Central memory CD8-positive, alpha-beta T cell (primary cell): Measurements from ENCODE around the gene TTC23.

Source experiments
- ATAC-seq: fragments of 150-1000 bp; cut with Tn5 transposase; replicated peaks from 2 replicates; pipeline ENCODE4 v1.10.0; 2022; ENCODE audit warnings: mild to moderate bottlenecking, moderate FRiP score, moderate number of reproducible peaks; ENCODE audit not compliant: poor library complexity, severe bottlenecking; ENCODE audit errors: extremely low read depth
- DNase-seq, 2 donors: peaks; one replicate each; pipeline ENCODE4 v3.0.0; 2021; ENCODE audit warnings: low spot score in 2 of 2
- H3K27ac Mint-ChIP-seq: one replicate; pipeline ENCODE4 v1.8.0; 2022; ENCODE audit warnings: low read depth, mild to moderate bottlenecking, moderate library complexity, mixed read lengths
- H3K27me3 Mint-ChIP-seq: one replicate; pipeline ENCODE4 v1.8.0; 2022; ENCODE audit warnings: mixed read lengths
- H3K36me3 Mint-ChIP-seq: one replicate; pipeline ENCODE4 v1.8.0; 2022; ENCODE audit warnings: mild to moderate bottlenecking, moderate library complexity, mixed read lengths; ENCODE audit not compliant: insufficient read depth
- H3K4me1 Mint-ChIP-seq: one replicate; pipeline ENCODE4 v1.8.0; 2022; ENCODE audit warnings: mixed read lengths
- H3K4me3 Mint-ChIP-seq: one replicate; pipeline ENCODE4 v1.8.0; 2022; ENCODE audit warnings: mild to moderate bottlenecking, moderate library complexity, mixed read lengths
- H3K9me3 Mint-ChIP-seq: one replicate; pipeline ENCODE4 v1.8.0; 2022; ENCODE audit warnings: mixed read lengths

The TTC23 gene

GRCh38 chr15:99134317-99134821 lies 115.0 kb downstream of the TTC23 start:
- H3K27ac Mint-ChIP-seq: no peak overlapping the region
- no peak overlapping the region for H3K4me3 Mint-ChIP-seq
- DNase-seq (no peak), ATAC-seq (no peak)
- H3K36me3 Mint-ChIP-seq: peaks cover 8% of the 10 kb centered on the region
- peaks cover 11% of the 10 kb centered on the region for H3K4me1 Mint-ChIP-seq
- H3K27me3 Mint-ChIP-seq: no peaks in the 10 kb centered on the region
- H3K9me3 Mint-ChIP-seq: no peaks in the 10 kb centered on the region

DNA sequence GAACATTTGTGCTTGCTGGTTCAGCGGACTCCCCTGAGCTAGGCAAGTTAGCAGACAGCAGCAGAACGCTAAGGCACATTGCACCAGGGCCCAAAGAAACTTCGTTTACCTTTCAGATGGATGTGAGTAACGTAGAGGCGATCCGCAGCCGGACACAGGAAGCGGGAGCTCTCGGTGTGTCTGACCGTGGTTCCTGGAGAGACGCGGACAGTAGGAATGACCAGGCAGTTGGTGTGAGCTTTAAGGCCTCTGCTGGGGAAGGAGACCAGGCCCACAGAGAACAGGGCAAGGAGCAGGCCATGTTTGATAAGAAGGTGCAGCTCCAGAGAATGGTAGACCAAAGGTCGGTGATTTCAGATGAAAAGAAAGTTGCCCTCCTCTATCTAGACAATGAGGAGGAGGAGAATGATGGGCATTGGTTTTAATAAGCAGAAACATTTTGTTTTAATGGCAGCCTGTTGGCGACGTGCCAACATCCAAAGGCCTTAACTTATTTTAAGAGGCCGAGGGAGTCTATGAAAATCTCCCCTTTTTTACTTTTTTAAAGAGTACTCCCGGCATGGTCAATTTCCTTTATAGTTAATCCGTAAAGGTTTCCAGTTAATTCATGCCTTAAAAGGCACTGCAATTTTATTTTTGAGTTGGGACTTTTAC lies 116.6 kb downstream of the TTC23 start:
- no peak for DNase-seq
- Mint-ChIP-seq H3K27ac (no peak overlapping the region), H3K4me3 (no peak overlapping the region), H3K9me3 (no peaks in the 10 kb centered on the region), H3K27me3 (no peaks in the 10 kb centered on the region), H3K4me1 (peaks cover 11% of the 10 kb centered on the region), H3K36me3 (peaks cover 8% of the 10 kb centered on the region)
- no peak for ATAC-seq

- H3K4me1 Mint-ChIP-seq: peaks cover 11% of the 10 kb centered on the region
- ATAC-seq: no peak
- no peaks in the 10 kb centered on the region for H3K27me3 Mint-ChIP-seq
- H3K27ac Mint-ChIP-seq: no peak overlapping the region
- no peak overlapping the region for H3K4me3 Mint-ChIP-seq
- H3K9me3 Mint-ChIP-seq: no peaks in the 10 kb centered on the region
- peaks cover 8% of the 10 kb centered on the region for H3K36me3 Mint-ChIP-seq
- no peak for DNase-seq
These were observed 117.3 kb downstream of the TTC23 start for GRCh38 chr15:99132122-99132521.

- no peaks in the 10 kb centered on the region for H3K9me3 Mint-ChIP-seq
- H3K4me3 Mint-ChIP-seq: no peak overlapping the region
- DNase-seq (no peak), ATAC-seq (no peak)
- peaks cover 5% of the 10 kb centered on the region for H3K36me3 Mint-ChIP-seq
- H3K27ac Mint-ChIP-seq: no peak overlapping the region
- no peaks in the 10 kb centered on the region for H3K27me3 Mint-ChIP-seq
- peaks cover 11% of the 10 kb centered on the region for H3K4me1 Mint-ChIP-seq
These were observed 117.8 kb downstream of the TTC23 start for GRCh38 chr15:99131441-99132023.

DNA sequence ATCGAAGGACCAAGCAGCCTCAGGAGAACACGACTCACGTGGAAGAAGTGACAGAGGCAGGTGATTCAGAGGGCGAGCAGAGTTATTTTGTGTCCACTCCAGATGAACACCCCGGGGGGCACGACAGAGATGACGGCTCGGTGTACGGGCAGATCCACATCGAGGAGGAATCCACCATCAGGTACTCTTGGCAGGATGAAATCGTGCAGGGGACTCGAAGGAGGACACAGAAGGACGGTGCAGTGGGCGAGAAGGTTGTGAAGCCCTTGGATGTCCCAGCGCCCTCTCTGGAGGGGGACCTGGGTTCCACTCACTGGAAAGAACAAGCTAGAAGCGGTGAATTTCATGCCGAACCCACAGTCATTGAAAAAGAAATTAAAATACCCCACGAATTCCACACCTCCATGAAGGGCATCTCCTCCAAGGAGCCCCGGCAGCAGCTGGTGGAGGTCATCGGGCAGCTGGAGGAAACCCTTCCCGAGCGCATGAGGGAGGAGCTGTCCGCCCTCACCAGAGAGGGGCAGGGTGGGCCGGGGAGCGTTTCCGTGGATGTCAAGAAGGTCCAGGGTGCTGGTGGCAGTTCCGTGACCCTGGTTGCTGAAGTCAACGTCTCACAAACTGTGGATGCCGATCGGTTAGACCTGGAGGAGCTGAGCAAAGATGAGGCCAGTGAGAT lies 118.5 kb downstream of the TTC23 start:
- H3K27ac Mint-ChIP-seq: no peak overlapping the region
- no peak for DNase-seq
- no peak overlapping the region for H3K4me3 Mint-ChIP-seq
- no peak for ATAC-seq
- peaks cover 5% of the 10 kb centered on the region for H3K36me3 Mint-ChIP-seq
- no peaks in the 10 kb centered on the region for H3K9me3 Mint-ChIP-seq
- H3K27me3 Mint-ChIP-seq: no peaks in the 10 kb centered on the region
- peaks cover 11% of the 10 kb centered on the region for H3K4me1 Mint-ChIP-seq

DNA sequence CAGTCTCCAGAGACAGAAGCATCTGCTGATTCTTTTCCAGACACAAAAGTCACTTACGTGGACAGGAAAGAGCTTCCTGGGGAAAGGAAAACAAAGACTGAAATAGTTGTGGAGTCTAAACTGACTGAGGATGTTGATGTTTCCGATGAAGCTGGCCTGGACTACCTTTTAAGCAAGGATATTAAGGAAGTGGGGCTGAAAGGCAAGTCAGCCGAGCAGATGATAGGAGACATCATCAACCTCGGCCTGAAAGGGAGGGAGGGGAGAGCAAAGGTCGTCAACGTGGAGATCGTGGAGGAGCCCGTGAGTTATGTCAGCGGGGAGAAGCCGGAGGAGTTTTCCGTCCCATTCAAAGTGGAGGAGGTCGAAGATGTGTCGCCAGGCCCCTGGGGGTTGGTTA lies 119.1 kb downstream of the TTC23 start:
- H3K27ac Mint-ChIP-seq: no peak overlapping the region
- H3K27me3 Mint-ChIP-seq: no peaks in the 10 kb centered on the region
- H3K9me3 Mint-ChIP-seq: no peaks in the 10 kb centered on the region
- no peak overlapping the region for H3K4me3 Mint-ChIP-seq
- no peak for DNase-seq
- peaks cover 11% of the 10 kb centered on the region for H3K4me1 Mint-ChIP-seq
- H3K36me3 Mint-ChIP-seq: peaks cover 5% of the 10 kb centered on the region
- no peak for ATAC-seq

DNA sequence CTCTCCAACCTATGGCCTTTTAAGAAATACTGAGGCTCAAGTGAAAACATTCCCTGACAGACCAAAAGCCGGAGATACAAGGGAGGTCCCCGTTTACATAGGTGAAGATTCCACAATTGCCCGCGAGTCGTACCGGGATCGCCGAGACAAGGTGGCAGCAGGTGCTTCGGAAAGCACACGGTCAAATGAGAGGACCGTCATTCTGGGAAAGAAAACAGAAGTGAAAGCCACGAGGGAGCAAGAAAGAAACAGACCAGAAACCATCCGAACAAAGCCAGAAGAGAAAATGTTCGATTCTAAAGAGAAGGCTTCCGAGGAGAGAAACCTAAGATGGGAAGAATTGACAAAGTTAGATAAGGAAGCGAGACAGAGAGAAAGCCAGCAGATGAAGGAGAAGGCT lies 119.7 kb downstream of the TTC23 start:
- no peaks in the 10 kb centered on the region for H3K9me3 Mint-ChIP-seq
- H3K4me1 Mint-ChIP-seq: peaks cover 11% of the 10 kb centered on the region
- H3K27me3 Mint-ChIP-seq: no peaks in the 10 kb centered on the region
- peaks cover 5% of the 10 kb centered on the region for H3K36me3 Mint-ChIP-seq
- DNase-seq (no peak), ATAC-seq (no peak)
- no peak overlapping the region for H3K4me3 Mint-ChIP-seq
- no peak overlapping the region for H3K27ac Mint-ChIP-seq

DNA sequence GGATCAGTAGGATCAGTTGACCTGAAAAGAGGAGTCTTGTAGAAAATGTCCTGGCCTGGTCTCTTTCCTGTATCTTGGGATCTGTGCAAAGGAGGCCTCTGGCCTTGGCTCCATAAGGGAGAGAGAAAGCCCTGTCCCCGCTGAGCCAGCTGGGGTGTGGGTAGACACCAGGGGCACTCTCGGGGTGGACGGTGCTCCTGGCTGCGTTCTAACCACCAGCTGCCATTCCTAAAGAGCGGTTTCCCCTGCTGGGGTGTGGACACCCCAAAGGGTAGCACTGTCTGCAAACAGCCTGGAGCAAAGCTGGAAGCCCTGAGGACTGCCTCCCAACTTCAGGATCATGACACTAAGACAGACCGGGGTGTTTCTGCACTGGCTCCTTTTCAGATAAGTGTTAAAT lies 121.0 kb downstream of the TTC23 start:
- Mint-ChIP-seq H3K27me3 (no peaks in the 10 kb centered on the region), H3K9me3 (no peaks in the 10 kb centered on the region)

DNA sequence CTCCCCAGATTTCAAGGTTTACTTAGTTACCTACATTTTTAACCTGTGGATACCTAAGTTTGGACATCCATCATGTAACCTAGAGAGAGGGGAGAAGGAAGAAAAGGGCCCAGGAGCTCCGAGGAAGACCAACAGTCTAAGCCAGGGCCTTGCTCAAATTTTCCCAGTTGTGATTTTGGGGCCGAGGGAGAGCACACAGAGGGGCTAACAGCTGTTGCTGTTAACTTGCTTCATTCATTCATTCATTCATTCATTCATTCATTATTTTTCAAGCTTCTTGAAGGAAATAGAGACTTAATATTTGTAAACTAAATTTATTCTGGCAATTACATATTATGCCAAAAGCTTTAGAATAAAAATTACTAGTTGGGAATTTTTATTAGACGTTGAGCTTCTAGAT lies 121.6 kb downstream of the TTC23 start:
- no peak for DNase-seq
- Mint-ChIP-seq H3K27ac (no peak overlapping the region), H3K4me1 (peaks cover 11% of the 10 kb centered on the region), H3K9me3 (no peaks in the 10 kb centered on the region), H3K36me3 (peaks cover 4% of the 10 kb centered on the region), H3K27me3 (no peaks in the 10 kb centered on the region), H3K4me3 (no peak overlapping the region)
- ATAC-seq: no peak

More for the DNA sequence above, 121.0 kb downstream of the TTC23 start:
- ATAC-seq: no peak
- Mint-ChIP-seq H3K4me1 (peaks cover 11% of the 10 kb centered on the region), H3K4me3 (no peak overlapping the region), H3K36me3 (peaks cover 5% of the 10 kb centered on the region), H3K27ac (no peak overlapping the region)
- no peak for DNase-seq

- ATAC-seq (no peak), DNase-seq (no peak)
- peaks cover 4% of the 10 kb centered on the region for H3K36me3 Mint-ChIP-seq
- H3K4me1 Mint-ChIP-seq: peaks cover 11% of the 10 kb centered on the region
- no peak overlapping the region for H3K4me3 Mint-ChIP-seq
- H3K27ac Mint-ChIP-seq: no peak overlapping the region
- no peaks in the 10 kb centered on the region for H3K27me3 Mint-ChIP-seq
- no peaks in the 10 kb centered on the region for H3K9me3 Mint-ChIP-seq
These were observed 122.5 kb downstream of the TTC23 start for GRCh38 chr15:99126930-99127329.

DNA sequence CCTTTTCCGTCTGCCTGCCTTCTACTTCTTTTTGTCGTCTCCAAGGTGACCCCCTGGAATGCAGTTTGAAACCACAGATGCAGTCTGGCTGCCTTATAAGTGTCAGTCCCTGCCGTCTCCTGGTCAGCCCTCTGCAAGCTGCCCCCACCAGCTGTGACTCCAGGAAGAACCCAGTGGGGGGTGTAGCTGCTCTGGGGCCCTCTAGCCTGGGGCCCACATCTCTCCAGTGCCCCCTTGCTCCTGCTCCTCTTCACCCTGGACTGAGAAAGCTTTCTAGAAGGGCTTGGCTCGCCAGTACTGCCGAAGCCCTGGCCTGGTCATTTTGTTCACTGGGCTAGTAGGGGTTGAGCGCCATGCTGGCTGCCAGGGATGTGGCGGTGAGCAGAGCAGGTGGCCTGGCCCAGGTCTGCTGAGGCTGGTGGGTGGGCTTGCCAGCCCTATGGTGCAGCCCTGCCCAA lies 123.2 kb downstream of the TTC23 start:
- no peak overlapping the region for H3K27ac Mint-ChIP-seq
- no peaks in the 10 kb centered on the region for H3K27me3 Mint-ChIP-seq
- ATAC-seq (no peak), DNase-seq (no peak)
- H3K9me3 Mint-ChIP-seq: no peaks in the 10 kb centered on the region
- peaks cover 11% of the 10 kb centered on the region for H3K4me1 Mint-ChIP-seq
- no peak overlapping the region for H3K4me3 Mint-ChIP-seq
- H3K36me3 Mint-ChIP-seq: peaks cover 4% of the 10 kb centered on the region

GRCh38 chr15:99125061-99125891 lies 124.1 kb downstream of the TTC23 start:
- DNase-seq: no peak
- no peak for ATAC-seq
- H3K4me1 Mint-ChIP-seq: peaks cover 7% of the 10 kb centered on the region
- H3K9me3 Mint-ChIP-seq: no peaks in the 10 kb centered on the region
- H3K27me3 Mint-ChIP-seq: peaks cover 3% of the 10 kb centered on the region
- no peak overlapping the region for H3K4me3 Mint-ChIP-seq
- H3K27ac Mint-ChIP-seq: no peak overlapping the region
- H3K36me3 Mint-ChIP-seq: peaks cover 4% of the 10 kb centered on the region
